T1000 (cell line): ENCODE data around the gene SEC24A.
"Not testable (repeated sequence)": the region's sequence is repeated elsewhere in the genome, so short reads cannot be mapped to it uniquely, and the experiment has no call there.

Experiments used
- DNase-seq: peaks from one replicate; lab custom pipeline; 2025; ENCODE audit warnings: mixed read lengths; lab: John Stamatoyannopoulos, UW

The SEC24A gene

DNA sequence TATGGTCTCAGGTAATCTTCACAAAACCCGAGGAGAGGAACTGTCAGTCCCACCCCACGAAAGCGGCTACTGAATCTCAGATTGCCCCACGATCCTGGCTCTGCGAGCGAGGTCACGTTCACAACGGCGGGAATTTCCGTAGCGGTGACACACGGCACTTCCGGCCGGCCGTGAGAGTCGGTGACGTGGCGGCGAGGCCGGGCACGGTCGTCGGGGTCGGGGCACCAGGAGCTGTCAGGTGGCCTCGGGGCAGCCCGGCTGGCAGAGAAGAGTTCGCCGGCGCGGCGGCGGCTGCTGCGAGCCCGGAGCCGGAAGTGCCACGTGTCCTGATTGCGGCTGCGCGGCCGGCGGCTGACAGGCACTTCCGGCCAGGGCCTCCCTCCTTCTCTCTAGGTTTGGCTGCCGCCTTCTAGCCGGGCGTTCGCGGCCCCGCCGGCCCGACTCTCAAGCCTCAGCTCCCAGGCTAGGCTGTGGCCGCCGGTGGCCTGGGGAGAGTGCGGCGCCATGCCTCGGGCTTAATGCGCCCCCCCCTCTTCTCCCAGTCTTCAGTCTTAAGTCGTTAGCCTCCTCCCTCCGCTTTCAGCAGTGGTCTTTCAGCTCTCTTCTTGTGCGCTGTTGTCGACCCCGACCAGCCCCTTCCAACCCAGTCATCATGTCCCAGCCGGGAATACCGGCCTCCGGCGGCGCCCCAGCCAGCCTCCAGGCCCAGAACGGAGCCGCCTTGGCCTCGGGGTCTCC, at the start of gene SEC24A:
Gene SEC24A, plus strand, starts transcription at position 361 of the 738 bp plus-strand sequence. Its CDS starts 292 bp downstream, at position 653.
- peak; percentile 89 for DNase-seq

DNA sequence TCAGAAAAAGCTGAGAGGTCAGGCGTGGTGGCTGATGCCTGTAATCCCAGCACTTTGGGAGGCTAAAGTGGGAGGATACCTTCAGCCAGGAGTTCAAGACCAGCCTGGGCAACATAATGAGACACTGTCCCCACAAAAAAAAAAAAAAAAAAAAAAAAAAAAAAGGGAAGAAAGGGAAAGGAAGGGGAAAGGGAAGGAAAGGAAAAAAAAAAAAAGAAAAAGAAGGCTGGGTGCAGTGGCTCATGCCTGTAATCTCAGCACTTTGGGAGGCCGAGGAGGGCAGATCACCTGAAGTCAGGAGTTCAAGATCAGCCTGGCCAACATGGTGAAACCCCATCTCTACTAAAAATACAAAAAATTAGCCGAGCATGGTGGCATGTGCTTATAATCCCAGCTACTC, 48.8 kb upstream of the SEC24A start:
- not testable (repeated sequence) for DNase-seq

DNA sequence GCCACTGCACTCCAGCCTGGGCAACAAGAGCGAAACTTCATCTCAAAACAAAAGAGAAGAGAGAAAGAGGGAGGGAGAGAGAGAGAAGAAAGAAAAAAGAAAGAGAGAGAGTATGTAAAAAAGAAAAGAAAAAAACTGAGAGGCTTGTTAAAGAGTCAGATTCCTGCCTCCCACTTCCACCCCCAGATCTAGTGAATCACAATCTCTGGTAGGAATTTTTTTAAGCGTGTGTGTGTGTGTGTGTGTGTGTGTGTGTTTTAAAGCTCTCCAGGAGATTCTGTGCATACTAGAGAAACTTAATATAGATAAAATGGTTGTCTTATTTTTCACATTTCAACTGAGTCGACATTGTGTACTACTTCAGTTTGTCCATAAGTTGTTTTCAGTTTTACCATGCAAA, 48.0 kb upstream of the SEC24A start:
- DNase-seq: no peak

DNA sequence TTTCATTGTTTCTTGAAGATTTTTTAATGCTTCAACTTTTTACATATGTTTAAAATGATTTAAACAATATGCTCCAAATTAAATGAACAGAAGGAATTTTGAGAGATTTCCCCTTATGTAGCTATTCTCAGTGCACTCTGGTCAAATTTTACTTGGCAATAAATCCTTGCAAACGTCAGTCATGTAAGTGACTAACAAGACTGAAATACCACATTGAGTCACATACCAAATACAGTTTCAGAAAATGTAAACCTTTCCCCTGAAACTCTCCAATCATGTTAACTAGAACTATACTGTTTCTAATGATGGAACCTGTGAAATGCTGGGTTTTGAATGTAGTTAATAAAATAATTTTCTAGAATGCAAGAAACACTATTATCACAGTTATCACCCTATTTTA, 45.5 kb upstream of the SEC24A start:
- DNase-seq: no peak

DNA sequence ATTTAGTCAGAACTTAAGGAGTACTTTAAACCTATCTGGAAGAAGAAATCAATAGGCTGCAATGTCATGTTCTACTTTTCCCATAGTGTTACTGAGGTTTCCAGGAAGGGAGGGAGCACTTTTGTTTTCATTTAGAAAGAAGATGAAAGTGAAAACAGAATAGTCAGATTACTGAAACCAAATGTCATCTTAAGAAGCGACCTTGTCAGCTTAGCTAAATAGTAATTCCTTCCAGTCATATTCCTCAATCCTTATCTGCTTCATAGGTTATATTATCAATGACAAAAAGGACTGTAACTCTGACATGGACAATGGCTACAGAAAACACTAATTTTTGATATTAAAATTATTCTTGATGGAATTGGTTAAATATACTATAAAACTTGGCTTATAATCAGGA, 43.7 kb upstream of the SEC24A start:
- DNase-seq: no peak

DNA sequence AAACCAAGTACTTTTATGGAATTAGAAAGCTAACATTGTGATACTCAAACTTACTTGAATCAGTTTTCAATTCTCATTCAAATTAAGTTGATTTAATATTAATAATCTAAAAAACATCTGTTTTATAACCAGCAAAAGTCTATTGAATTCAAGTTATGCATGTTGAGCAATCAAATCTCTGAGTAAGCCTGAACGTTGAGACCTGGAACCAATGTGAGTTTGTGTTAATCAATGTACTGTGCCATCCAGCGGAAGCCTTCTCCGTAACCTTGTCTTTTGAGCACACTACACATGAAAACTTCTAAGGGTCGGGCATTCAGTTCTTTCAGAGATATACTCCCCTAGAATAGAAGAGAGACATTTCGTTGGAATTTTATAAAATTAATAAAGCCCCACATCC, 41.9 kb upstream of the SEC24A start:
- DNase-seq: no peak

DNA sequence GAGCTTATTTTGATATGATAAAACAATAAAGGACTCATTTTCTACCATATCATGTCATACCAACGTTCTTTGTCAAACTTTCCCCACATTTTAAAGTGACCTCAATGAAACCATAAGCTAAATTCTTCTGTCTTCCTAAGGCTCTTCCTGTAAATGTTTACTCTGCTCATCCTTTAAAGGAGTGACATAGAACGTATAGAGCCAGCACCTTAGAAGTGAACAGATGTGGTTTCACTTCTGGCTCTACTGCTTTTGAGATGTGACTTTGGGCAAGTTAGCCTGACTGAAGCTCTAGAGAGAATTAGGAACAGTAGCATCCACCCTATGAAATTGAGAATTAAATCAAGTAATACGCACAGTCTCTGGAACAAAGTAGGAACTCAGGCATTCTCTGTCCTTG, 40.0 kb upstream of the SEC24A start:
- DNase-seq: no peak

DNA sequence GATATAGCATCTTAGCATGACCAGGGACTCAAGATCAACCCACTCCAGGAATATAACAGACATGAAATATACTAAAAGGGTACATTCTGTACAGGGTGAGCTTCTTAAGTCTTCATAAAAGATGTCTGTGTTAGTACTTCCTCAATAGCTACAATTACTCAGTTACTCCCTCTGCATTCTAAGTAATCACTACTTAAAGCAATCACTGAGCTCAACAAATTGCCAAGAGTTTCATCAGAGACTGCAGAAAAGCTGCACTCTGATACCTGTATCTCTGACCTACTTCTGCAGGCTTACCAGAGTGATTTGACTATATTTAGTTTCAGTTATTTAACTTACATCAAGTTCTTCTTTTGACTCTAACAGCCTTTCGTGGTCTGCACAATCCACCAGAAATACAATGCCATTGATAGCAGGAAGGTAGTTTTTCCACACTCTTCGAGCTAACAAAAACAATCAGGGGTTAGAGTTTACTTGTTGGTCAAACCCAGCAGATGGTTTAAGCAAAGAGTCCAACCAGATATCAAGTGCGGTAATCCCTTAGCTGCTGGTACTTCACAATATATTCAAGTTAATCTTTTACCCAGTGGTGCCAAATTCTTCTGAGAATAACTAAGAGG, 39.2 kb upstream of the SEC24A start:
- DNase-seq: no peak

DNA sequence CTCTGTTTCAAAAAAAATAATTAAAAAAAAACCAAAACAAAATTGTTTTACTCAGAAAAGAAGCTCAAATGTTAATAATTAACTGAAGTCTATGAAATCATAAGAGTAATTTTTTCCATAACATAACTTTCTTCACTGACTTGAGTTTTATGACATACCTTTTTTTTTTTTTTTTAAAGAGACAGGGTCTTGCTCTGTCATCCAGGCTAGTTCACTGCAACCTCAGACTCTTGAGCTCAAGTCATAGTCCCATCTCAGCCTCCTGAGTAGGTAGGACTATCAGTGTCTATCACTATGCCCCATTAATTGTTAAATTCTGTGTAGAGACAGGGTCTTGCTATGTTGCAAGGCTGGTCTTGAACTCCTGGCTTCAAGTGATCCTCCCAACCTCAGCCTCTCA, 37.9 kb upstream of the SEC24A start:
- DNase-seq: no peak

DNA sequence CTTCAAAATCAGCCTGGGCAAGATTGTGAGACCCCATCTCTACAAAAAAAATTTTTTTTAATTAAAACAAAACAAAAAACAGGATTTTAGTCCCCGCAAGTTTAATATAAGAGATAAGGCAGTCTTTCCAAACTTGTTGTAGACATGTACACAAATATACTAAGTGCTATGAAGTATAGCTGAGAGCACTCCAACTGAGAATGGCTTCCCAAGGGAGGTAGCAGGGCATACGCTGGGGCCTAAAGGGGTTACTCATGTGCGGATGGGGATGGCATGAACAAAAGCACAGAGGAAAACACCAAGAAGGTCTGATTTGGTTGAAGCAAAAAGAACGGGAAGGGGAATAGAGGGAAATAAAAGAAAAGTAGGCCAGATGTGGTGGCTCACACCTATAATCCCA, 37.1 kb upstream of the SEC24A start:
- no peak for DNase-seq

DNA sequence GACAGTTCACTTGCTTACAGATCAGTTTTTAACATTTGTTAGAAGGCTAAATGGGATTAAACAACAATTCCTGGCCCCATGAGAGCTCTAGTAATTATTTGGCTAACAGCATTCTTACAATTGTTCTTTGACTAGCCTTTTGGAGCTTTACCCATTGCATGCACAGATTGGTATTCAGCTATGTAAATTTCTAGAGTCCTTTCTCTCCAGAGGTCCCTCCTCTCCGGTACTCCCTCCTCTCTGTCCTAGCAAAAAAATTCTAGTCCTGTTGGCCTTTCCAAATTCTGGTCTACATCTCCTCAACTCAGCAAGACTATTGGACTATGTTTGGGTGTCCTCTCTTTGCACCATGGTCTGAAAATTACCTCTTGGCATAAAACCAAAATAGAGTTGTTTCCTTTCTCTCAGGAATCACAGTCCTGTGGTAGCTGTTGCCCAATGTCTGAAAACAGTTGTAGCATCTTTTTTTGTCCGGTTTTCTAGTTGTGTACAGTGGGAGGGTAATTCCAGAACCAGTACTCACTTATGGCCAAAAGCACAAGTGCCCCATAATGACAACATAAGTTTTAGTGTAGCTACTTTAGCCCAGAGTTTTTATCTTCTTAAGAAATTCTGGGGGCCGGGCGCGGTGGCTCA, 34.0 kb upstream of the SEC24A start:
- DNase-seq: no peak

DNA sequence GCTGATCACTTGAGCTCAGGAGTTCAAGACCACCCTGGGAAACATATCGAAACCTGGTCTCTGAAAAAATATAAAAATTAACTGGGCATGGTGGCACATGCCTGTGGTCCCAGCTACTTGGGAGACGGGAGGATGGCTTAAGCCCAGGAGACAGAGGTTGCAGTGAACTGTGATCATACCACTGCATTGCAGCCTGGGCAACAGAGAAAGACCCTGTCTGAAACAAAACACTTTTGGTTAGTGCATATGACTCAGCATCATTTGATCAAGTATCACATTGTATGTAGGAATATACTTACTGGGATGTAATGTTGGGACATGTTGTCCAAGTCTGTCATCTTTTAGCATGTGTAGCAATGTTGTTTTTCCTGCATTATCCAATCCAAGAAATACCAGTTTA, 28.0 kb upstream of the SEC24A start:
- DNase-seq: no peak

DNA sequence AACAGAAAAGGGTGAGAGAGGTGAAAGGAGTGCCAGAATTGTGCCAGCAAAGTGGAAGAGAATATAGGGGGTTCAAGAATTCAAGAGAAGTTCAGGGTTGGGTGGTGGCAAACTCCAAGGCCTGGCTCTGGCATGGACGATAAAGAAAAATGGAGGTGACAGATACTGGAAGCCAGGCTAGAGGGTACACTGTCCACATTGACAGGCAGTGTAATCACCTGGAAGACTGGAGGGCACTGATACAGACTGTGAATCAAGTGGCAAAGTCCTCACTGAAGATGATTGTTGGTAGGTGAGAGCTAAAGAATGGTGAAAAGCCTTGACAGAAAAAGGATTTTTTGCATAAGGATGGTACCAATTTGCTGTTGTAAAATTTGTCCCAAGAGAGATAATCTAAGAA, 23.0 kb upstream of the SEC24A start:
- no peak for DNase-seq

DNA sequence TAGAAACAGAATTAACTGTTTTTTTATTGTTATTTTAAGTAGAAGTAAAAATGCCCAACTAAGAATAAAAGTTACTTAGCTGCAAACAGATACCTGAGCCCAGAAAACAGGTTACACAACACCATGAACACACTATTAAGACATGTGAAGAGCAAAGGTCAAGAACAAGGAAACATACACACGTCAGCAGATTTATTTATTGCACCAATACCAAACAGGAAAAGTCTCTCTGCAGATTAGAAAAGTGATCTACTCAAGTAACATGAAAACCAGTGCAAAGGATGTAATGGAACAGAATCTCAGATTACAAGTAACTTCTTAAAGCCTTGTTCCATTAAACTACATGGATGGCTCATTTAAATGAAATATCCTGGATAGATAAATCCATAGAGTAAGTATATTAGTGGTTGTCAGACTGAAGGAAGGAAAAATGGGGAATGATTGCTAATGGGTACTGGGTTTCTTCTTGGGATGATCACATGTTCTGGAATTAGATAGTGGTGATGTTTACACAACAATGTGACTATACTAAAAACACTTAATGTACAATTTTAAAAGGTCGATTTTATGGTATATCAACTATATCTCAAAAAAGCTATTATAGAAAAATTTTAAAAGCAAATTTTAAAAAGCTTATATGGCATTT, 22.1 kb upstream of the SEC24A start:
- DNase-seq: no peak

DNA sequence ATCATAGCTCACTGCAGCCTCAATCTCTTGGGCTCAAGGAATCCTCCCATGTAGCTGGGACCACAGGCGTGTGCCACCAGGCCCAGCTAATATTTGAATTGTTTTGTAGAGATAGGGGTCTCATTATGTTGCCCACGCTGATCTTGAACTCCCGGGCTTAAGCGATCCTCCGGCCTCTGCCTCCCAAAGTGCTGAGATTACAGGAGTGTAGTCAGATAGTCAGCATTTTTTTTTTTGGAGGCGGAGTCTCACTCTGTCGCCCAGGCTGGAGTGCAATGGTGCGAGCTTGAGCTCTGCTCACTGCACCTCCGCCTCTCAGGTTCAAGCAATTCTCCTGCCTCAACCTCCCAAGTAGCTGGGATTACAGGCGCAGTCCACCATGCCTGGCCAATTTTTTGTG, 14.4 kb upstream of the SEC24A start:
- DNase-seq: no peak

DNA sequence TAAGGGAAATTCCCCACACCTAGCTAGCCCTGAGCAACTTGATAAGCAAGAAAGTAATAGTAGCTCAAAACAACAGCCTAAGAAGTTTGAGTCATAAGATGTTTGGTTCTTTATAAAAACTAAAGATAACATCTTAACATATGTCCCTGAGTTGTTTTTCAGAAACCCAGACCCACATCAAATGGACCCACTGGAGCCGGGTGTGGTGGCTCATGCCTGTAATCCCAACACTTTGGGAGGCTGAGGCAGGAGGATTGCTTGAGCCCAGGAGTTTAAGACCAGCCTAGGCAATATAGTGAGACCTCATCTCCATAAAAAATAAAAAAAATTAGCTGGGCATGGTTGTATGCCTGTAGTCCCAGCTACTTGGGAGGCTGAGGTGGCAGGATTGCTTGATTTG, 13.2 kb upstream of the SEC24A start:
- not testable (repeated sequence) for DNase-seq

DNA sequence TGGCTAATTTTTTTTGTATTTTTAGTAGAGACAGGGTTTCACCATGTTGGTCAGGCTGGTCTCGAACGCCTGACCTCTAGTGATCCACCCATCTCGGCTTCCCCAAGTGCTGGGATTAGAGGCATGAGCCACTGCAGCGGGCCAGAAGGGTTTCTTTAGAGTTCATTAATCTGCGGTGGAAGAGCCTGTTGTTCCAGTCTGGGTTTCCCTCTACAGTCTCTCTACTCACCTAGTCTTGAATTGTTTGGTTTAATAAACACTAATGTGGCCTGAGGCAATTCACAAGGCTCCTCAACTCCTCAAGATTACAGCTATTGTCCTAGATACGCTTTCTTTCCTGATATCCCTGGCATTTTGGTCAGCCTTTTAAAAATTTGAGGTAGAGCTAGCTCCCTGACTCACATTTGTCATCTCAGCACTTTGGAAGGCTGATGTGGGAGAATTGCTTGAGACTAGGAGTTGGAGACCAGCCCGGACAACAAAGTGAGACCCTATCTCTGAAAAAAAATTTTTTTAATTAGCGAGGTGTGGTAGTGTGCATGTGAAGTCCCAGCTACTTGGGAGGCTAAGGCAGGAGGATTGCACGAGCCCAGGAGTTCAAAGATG, 11.4 kb upstream of the SEC24A start:
- DNase-seq: no peak

DNA sequence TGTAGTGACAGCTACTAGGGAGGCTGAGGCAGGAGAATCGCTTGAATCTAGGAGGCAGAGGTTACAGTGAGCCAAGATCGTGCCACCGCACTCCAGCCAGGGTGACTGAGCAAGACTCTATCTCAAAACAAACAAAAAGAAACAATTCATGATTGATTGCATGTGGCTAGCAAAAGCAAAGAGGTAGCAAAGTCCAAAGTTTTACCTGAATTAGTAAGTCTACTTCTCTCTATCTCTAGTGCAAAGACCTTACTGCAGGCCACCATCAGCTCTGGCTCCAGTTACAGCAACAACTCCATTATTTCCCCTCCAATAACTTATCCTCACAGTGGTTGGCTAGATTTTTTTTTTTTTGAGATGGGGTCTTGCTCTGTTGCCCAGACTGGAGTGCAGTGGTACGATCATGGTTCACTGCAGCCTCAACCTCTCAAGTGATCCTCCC, 9.8 kb upstream of the SEC24A start:
- DNase-seq: no peak

DNA sequence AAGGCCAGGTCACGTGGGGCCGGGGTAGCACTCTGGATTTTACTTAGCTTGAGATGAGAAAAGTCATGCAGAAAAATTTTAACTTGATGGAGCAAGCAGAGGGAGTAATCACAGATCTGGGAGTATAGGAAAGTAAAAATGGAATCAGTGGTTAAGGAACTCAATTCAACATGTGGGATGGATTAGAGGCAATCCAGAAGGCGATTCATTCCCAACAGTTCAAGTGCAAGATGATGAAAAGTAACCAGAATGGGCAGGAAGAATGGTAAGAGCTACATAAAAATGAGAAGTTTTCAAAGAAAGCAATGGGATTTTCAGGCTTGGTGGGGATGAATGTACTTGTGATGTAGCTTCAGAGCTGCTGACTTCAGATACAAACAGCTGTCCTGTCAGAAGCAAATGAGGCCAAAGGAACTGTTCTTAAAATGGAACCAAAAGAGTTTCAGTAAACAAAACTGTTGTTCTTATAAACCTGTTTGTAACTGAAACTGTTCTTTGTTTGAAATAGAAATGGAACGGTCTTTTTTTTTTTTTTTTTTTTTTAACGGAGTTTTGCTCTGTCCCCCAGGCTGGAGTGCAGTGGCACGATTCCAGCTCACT, 5.6 kb upstream of the SEC24A start:
- no peak for DNase-seq

DNA sequence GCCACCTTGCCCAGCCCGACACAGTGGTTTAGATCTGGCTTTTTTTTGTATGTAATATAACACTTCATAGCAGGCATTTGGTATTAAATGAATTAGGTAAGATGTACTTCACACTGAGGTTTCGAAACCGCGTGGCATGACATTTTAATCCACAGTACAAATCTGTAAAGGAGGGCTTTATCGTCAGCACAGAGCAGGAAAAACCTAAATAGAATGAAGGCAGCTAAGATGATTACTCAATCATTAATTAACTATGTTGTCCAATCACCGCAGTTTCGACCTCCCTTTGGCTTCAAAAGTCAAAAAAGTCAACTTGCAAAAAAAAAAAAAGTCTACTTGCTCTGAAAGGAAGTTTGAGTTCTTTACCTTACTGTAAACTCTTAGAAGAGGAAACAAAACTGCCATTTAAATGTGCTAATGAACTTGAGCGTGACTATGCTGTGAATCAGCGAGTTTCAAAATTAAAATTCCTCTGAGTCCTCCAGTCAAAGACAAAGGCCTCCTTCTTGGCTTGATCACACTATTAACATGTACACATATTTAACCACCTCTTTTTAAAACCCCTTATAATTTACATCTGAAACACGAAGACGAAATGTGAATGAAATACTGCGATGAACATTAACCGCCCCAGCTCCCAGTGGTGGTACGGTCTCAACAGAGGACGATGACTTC, 698 bp upstream of the SEC24A start:
- no peak for DNase-seq

DNA sequence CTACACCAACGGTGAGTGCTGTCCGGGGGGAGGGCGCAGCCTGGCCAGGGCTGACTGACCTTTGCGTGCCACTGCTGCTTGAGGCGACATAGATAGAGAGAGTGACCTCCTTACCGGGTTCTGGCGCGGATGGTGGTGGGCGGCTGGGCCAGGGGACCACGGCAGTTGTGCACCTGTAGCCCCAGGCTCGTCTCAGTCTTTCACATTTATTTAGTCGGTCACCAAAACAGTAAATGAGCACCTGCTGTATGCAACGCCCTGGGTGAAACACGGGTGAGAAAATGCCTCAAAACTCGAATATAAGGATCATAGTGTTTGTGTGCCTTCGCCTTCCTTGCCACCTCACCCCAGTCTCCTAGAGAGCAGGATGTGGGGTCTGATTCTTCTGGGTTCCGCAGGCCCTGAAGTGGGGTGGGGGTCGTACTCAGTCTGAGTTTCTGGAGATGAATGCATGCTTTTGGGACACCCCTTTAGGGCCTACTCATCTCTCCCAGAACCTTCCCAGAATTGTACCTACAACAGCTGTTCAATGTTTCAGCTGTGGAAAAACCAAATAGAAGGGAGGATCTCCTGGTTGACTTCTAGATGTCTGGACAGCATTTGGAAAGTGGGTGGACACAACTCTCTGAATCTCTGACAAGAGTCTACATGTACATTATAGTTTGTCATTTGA, 714 bp downstream of the SEC24A start:
- no peak for DNase-seq
